Endothelial cell (in vitro differentiated cells): ENCODE measurements around the gene CCSAP. TPM values are rescaled to one million over a fixed set of nuclear protein-coding genes. Genes with fewer than 3 reads are reported as not detected.

Experiments
- DNase-seq: peaks from one replicate; pipeline ENCODE4 v3.0.0; 2021; ENCODE audit warnings: low spot score
- H3K27ac Mint-ChIP-seq: one replicate; pipeline ENCODE4 v1.8.0; 2021; ENCODE audit warnings: mixed read lengths, inconsistent platforms; ENCODE audit not compliant: unreplicated experiment
- H3K27me3 Mint-ChIP-seq: one replicate; pipeline ENCODE4 v1.8.0; 2021; ENCODE audit warnings: mild to moderate bottlenecking, moderate library complexity, mixed read lengths, inconsistent platforms; ENCODE audit not compliant: unreplicated experiment
- H3K36me3 Mint-ChIP-seq: one replicate; pipeline ENCODE4 v1.8.0; 2021; ENCODE audit warnings: mild to moderate bottlenecking, low read depth, mixed read lengths, inconsistent platforms; ENCODE audit not compliant: unreplicated experiment
- H3K4me1 Mint-ChIP-seq: one replicate; pipeline ENCODE4 v1.8.0; 2021; ENCODE audit warnings: mild to moderate bottlenecking, mixed read lengths, inconsistent platforms; ENCODE audit not compliant: unreplicated experiment
- H3K4me3 Mint-ChIP-seq: one replicate; pipeline ENCODE4 v1.8.0; 2021; ENCODE audit warnings: mild to moderate bottlenecking, mixed read lengths, inconsistent platforms; ENCODE audit not compliant: unreplicated experiment
- H3K9me3 Mint-ChIP-seq: one replicate; pipeline ENCODE4 v1.8.0; 2021; ENCODE audit warnings: mixed read lengths, inconsistent platforms; ENCODE audit not compliant: unreplicated experiment
- CTCF ChIP-seq: fragments of 200-600 bp; sonication (generic); IDR thresholded peaks from one replicate; pipeline ENCODE4 v1.5.0; 2021; ENCODE audit warnings: antibody characterized with exemption; ENCODE audit not compliant: unreplicated experiment
- long read RNA-seq: library from polyadenylated mRNA; unstranded; transcript quantifications from one replicate; pipeline ENCODE4 v2.0.0, GENCODE V29; 2020; ENCODE audit not compliant: unreplicated experiment
- total RNA-seq: library from RNA; stranded (reverse); fragmentation: NEBNext Ultra II Directional; extraction: Animal tissue kit (Norgen Biotek cat#: 25700); gene quantifications from one replicate; pipeline ENCODE4 v1.2.1, GENCODE V29; 2021; ENCODE audit not compliant: unreplicated experiment

The CCSAP gene
- total RNA-seq, result 6.7 TPM
- long read RNA-seq, partial matches to known transcripts, result 0 of 1 reads
- long read RNA-seq, other reads (novel, unspliced or antisense), result 1 of 1 reads

DNA sequence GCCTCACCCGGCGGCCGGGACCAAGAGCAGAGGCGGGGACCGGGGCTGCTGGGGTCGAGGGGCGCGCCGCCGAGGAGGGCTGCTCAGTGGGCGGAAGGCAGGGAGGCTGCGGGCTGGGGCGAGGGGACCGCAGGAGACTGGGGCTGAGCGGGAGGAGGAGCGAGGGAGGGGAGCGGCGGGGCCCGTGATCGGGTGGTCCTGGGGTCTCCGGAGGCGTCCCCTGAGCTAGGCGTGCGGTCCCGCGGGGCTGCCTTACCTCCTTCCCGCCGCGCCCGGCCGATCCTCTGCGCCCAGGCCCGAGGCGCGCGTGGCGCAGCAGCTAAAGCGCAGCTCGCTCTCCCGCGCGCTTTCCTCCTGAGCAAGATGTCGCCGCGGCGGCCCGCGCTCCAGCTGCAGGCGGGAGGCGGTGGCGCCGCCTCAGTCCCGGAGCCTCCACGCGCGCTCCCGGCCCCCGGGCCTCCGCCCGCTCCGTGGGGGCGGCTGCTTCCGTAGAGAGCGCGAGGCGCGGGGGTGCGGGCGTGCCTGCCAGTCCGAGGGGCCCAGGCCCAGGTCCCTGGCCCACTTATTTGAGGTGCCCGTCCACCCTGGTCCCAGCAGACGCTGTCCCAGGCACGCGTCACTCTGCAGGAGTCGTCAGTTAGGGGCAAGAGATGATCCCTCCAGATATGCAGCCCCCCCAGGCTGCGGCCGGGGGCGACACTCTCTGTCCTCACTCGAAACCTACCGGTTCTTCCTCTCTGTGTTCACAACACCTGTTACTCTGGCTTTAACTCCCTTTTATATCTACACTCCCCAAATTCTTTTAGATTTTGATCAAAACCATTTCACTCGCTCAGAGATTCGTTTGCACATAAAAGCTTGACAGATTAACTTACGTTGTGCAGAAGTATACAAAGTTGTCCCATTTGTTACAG, at the start of gene CCSAP:
TSS of gene CCSAP (minus strand) at position 392 of the 914 bp plus-strand sequence. CDS start 582 bp downstream, outside the sequence.
- DNase-seq, result no peak
- Mint-ChIP-seq H3K9me3 (no peaks in the 10 kb centered on the region), H3K4me1 (peaks cover 30% of the 10 kb centered on the region), H3K27ac (peak within 1 kb of the TSS; percentile 62), H3K4me3 (peak within 1 kb of the TSS; percentile 96), H3K27me3 (peaks cover 23% of the 10 kb centered on the region), H3K36me3 (peaks cover 5% of the 10 kb centered on the region)
- TF ChIP-seq CTCF, result no peak

DNA sequence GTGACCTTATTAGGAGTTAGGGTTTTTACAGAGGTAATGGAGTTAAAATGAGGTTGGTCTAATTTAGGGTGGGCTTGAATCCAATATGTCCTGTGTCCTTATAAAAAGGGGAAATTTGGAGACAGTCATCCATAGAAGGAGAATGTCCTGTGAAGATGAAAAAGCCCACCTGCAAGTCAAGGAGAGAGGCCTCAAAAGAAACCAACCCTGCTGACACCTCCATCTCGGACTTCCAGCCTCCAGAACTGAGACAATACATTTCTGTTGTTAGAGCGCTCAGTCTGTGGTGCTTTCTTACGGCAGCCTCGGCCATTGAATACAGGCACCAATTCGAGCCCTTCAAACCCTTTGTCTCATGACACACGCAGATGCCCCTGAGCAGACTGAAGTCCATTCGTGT, 47.3 kb upstream of the CCSAP start:
- no peaks in the 10 kb centered on the region for H3K36me3 Mint-ChIP-seq
- H3K27me3 Mint-ChIP-seq, result no peaks in the 10 kb centered on the region
- peaks cover 5% of the 10 kb centered on the region for H3K4me1 Mint-ChIP-seq
- no peak for DNase-seq
- H3K4me3 Mint-ChIP-seq, result no peak overlapping the region
- TF ChIP-seq CTCF, result no peak
- no peak overlapping the region for H3K27ac Mint-ChIP-seq
- no peaks in the 10 kb centered on the region for H3K9me3 Mint-ChIP-seq

DNA sequence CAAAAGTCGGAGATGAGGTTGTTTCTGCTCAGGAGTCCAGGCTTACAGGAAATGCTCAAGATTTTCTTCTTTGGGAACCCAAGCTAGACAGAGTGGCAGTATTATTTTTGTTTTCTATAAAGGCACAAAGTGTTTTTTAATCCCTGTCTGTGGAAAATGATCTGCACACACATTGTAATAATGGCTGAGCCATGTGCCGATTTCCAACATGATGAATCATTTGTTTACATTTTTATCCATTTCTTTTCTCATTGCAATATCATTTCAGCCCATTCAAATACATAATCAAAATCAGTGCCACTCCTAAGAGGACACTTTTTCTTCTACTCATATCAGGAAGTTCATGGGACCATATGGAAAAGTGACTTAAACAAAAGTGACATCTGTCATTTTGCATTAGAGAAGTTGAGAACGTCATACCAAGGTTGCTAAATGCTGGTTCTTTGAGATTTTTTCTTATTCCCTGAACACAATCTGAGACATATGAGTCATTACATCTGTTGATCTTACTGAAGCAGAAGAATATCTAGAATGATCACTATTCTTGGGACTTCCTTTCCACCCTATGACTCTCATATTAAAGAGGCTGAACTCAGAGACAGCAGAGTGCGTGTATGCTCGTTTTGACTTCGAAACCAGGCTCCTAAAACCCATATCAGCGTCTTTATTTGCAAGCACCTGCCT, 46.2 kb upstream of the CCSAP start:
- Mint-ChIP-seq H3K27me3 (no peaks in the 10 kb centered on the region), H3K36me3 (no peaks in the 10 kb centered on the region), H3K27ac (no peak overlapping the region), H3K4me3 (no peak overlapping the region), H3K4me1 (peaks cover 5% of the 10 kb centered on the region), H3K9me3 (no peaks in the 10 kb centered on the region)
- TF ChIP-seq CTCF, result no peak
- no peak for DNase-seq

GRCh38 chr1:229385853-229386456, 43.1 kb upstream of the CCSAP start:
- H3K4me1 Mint-ChIP-seq, result peaks cover 5% of the 10 kb centered on the region
- H3K4me3 Mint-ChIP-seq, result no peak overlapping the region
- H3K27me3 Mint-ChIP-seq, result peaks cover 1% of the 10 kb centered on the region
- H3K27ac Mint-ChIP-seq, result no peak overlapping the region
- H3K9me3 Mint-ChIP-seq, result no peaks in the 10 kb centered on the region
- no peaks in the 10 kb centered on the region for H3K36me3 Mint-ChIP-seq
- DNase-seq, result no peak
- no peak for TF ChIP-seq CTCF
